NB4 (cell line): ENCODE data around the gene ADAM23.

Source experiments
- MAX ChIP-seq: IDR thresholded peaks from 2 replicates; pipeline ENCODE4 v1.6.1; 2011; ENCODE audit warnings: low read depth, low read length
- POLR2A ChIP-seq: IDR thresholded peaks from 2 replicates; pipeline ENCODE4 v1.6.1; 2011; ENCODE audit warnings: mild to moderate bottlenecking; ENCODE audit not compliant: insufficient read length; ENCODE audit errors: extremely low read depth
- TF ChIP-seq, protein P1 (sequence below): IDR thresholded peaks from one replicate; pipeline ENCODE4 v1.5.1; 2012; ENCODE audit warnings: low read depth, low read length

DNA sequence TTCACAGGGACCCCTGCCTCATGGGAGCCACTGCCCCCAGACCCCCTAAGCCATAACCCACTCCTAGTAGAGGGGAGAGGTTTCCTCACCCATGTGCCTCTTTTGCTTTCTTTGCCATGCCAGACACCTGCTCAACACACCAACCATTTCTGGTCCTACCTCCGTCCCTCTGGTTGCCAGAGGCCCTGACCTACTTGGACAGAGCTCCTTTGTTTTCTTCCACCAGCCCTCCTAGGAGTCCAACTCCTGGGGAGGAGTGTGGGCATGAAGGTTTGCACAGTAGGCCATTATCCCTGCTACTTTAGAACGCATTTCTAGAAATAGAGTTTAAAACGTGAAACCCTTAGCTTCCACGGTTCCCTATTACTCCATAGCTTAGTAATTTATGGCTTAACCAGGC is 122.3 kb downstream of the ADAM23 start:
- TF ChIP-seq, protein P1, sequence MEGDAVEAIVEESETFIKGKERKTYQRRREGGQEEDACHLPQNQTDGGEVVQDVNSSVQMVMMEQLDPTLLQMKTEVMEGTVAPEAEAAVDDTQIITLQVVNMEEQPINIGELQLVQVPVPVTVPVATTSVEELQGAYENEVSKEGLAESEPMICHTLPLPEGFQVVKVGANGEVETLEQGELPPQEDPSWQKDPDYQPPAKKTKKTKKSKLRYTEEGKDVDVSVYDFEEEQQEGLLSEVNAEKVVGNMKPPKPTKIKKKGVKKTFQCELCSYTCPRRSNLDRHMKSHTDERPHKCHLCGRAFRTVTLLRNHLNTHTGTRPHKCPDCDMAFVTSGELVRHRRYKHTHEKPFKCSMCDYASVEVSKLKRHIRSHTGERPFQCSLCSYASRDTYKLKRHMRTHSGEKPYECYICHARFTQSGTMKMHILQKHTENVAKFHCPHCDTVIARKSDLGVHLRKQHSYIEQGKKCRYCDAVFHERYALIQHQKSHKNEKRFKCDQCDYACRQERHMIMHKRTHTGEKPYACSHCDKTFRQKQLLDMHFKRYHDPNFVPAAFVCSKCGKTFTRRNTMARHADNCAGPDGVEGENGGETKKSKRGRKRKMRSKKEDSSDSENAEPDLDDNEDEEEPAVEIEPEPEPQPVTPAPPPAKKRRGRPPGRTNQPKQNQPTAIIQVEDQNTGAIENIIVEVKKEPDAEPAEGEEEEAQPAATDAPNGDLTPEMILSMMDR: no peak
- TF ChIP-seq MAX: no peak
- TF ChIP-seq POLR2A: no peak
